AG04450 (cell line): ENCODE results near the gene MCAT. TPM values are rescaled to one million over a fixed set of nuclear protein-coding genes. Genes with fewer than 3 reads are reported as not detected.

Source experiments
- CTCF ChIA-PET: fragments of 300-600, 350-600 bp; formaldehyde crosslinking; extraction: SDS; loops from one replicate; lab custom pipeline; 2022; ENCODE audit warnings: antibody characterized with exemption, inconsistent platforms; lab: Charles Lee
- POLR2A ChIA-PET: fragments of 350-600 bp; formaldehyde crosslinking; extraction: SDS; loops from one replicate; lab custom pipeline; 2021; ENCODE audit warnings: antibody characterized with exemption, inconsistent platforms; lab: Yijun Ruan, JAX
- DNase-seq: peaks from one replicate; pipeline ENCODE4 v3.0.0-alpha.2; 2011; ENCODE audit warnings: low read depth, low spot score
- H3K27ac ChIP-seq: one replicate; pipeline ENCODE4 v1.5.1; 2012; ENCODE audit warnings: low read depth, low read length, control low read depth
- H3K27me3 ChIP-seq: one replicate; pipeline ENCODE4 v1.6.0; 2012; ENCODE audit warnings: low read length; ENCODE audit not compliant: control insufficient read depth, insufficient read depth
- H3K4me3 ChIP-seq: 2 replicates; pipeline ENCODE4 v1.5.1; 2011; ENCODE audit warnings: mild to moderate bottlenecking, low read depth, low read length, control low read depth
- H3K9me3 ChIP-seq: 2 replicates; pipeline ENCODE4 v1.5.1; 2012; ENCODE audit warnings: low read length; ENCODE audit not compliant: control insufficient read depth, insufficient read depth
- CTCF ChIP-seq: IDR thresholded peaks from 2 replicates; pipeline ENCODE4 v1.5.1; 2011; ENCODE audit warnings: low read depth, low read length, control low read depth, inconsistent platforms
- polyA plus RNA-seq: library from polyadenylated mRNA; depleted of rRNA; stranded (reverse); fragments of >200 nt; gene quantifications from 2 replicates; pipeline ENCODE4 v1.2.3, GENCODE V29; 2011

Gene MCAT
- polyA plus RNA-seq, 1 experiment = 10.5 TPM

- no peak overlapping the region for H3K27ac ChIP-seq
- TF ChIP-seq CTCF = no peak
- H3K9me3 ChIP-seq = peaks cover 11% of the 10 kb centered on the region
- H3K27me3 ChIP-seq = peaks cover 3% of the 10 kb centered on the region
- POLR2A ChIA-PET = no interaction called here
- no peak overlapping the region for H3K4me3 ChIP-seq
- no peak for DNase-seq
- CTCF ChIA-PET = no interaction called here
Measured at GRCh38 chr22:43101306-43101705, 41.9 kb downstream of the MCAT start.

GRCh38 chr22:43100225-43100624 is 43.0 kb downstream of the MCAT start:
- DNase-seq = no peak
- Histone ChIP-seq H3K9me3 (peaks cover 21% of the 10 kb centered on the region), H3K4me3 (no peak overlapping the region), H3K27ac (no peak overlapping the region), H3K27me3 (no peaks in the 10 kb centered on the region)
- no peak for TF ChIP-seq CTCF
- CTCF ChIA-PET = interaction anchor here (0.7 kb wide), 1 partner anchor 478 kb away, joined by 9 read pairs; no protein-coding TSS in a partner anchor
- POLR2A ChIA-PET = interaction anchor here (0.7 kb wide), 1 partner anchor 455 kb away, joined by 3 read pairs; no protein-coding TSS in a partner anchor

GRCh38 chr22:43099095-43099494 is 44.1 kb downstream of the MCAT start:
- ChIA-PET CTCF (interaction anchor here (0.6 kb wide), 1 partner anchor 227 kb away, joined by 3 read pairs; no protein-coding TSS in a partner anchor), POLR2A (no interaction called here)
- Histone ChIP-seq H3K27me3 (no peaks in the 10 kb centered on the region), H3K9me3 (peaks cover 24% of the 10 kb centered on the region), H3K4me3 (no peak overlapping the region), H3K27ac (no peak overlapping the region)
- no peak for TF ChIP-seq CTCF
- no peak for DNase-seq

GRCh38 chr22:43098356-43098755 is 44.8 kb downstream of the MCAT start:
- CTCF ChIA-PET = no interaction called here

GRCh38 chr22:43096420-43096819 is 46.8 kb downstream of the MCAT start:
- H3K27me3 ChIP-seq = no peaks in the 10 kb centered on the region
- ChIA-PET POLR2A (no interaction called here), CTCF (no interaction called here)
- no peak overlapping the region for H3K4me3 ChIP-seq
- no peak for TF ChIP-seq CTCF
- DNase-seq = no peak
- H3K27ac ChIP-seq = no peak overlapping the region
- H3K9me3 ChIP-seq = peaks cover 24% of the 10 kb centered on the region

More at GRCh38 chr22:43098356-43098755, 44.8 kb downstream of the MCAT start:
- DNase-seq = no peak
- no peak for TF ChIP-seq CTCF
- Histone ChIP-seq H3K27ac (no peak overlapping the region), H3K9me3 (peaks cover 24% of the 10 kb centered on the region), H3K4me3 (no peak overlapping the region), H3K27me3 (no peaks in the 10 kb centered on the region)
- POLR2A ChIA-PET = no interaction called here
